GM06990 (cell line): ENCODE results near the gene ARL4A.

Source experiments
- DNase-seq: peaks from one replicate; pipeline ENCODE4 v3.0.0-alpha.2; 2011; ENCODE audit not compliant: insufficient read length; ENCODE audit errors: extremely low read depth
- H3K27me3 ChIP-seq: replicated peaks from 2 replicates; pipeline ENCODE4 v1.6.0; 2011; ENCODE audit warnings: low read length; ENCODE audit not compliant: control insufficient read depth, insufficient read depth
- H3K36me3 ChIP-seq: 2 replicates; pipeline ENCODE4 v1.5.1; 2011; ENCODE audit warnings: low read length; ENCODE audit not compliant: control insufficient read depth, insufficient read depth
- H3K4me3 ChIP-seq: replicated peaks from 2 replicates; pipeline ENCODE4 v1.5.1; 2011; ENCODE audit warnings: low read depth, mild to moderate bottlenecking, control low read depth, low read length
- TF ChIP-seq, protein P1 (sequence below): IDR thresholded peaks from 2 replicates; pipeline ENCODE4 v1.5.1; 2011; ENCODE audit warnings: low read length, control low read depth, mild to moderate bottlenecking, inconsistent platforms; ENCODE audit not compliant: insufficient read depth, poor library complexity, severe bottlenecking

The ARL4A gene

DNA sequence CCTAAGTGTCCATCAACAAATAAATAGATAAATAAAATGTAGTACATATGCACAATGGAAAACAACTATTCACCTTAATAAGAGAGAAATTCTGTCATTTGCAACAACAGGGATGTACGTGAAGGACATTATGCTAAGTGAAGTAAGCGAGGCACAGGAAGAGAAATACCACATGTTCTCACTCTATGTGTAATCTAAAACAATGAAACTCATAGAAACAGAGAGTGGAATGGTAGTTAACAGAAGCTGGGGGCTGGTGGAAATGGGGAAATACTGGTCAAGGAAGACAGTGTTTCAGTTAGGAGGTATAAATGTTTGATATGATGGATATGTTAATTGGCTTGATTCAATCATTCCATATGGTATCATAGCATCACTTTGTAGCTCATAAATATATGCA lies 43.1 kb downstream of the ARL4A start:
- Histone ChIP-seq H3K27me3 (no peaks in the 10 kb centered on the region), H3K36me3 (no peaks in the 10 kb centered on the region), H3K4me3 (no peak overlapping the region)
- DNase-seq: no peak
- TF ChIP-seq, protein P1, sequence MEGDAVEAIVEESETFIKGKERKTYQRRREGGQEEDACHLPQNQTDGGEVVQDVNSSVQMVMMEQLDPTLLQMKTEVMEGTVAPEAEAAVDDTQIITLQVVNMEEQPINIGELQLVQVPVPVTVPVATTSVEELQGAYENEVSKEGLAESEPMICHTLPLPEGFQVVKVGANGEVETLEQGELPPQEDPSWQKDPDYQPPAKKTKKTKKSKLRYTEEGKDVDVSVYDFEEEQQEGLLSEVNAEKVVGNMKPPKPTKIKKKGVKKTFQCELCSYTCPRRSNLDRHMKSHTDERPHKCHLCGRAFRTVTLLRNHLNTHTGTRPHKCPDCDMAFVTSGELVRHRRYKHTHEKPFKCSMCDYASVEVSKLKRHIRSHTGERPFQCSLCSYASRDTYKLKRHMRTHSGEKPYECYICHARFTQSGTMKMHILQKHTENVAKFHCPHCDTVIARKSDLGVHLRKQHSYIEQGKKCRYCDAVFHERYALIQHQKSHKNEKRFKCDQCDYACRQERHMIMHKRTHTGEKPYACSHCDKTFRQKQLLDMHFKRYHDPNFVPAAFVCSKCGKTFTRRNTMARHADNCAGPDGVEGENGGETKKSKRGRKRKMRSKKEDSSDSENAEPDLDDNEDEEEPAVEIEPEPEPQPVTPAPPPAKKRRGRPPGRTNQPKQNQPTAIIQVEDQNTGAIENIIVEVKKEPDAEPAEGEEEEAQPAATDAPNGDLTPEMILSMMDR: no peak

DNA sequence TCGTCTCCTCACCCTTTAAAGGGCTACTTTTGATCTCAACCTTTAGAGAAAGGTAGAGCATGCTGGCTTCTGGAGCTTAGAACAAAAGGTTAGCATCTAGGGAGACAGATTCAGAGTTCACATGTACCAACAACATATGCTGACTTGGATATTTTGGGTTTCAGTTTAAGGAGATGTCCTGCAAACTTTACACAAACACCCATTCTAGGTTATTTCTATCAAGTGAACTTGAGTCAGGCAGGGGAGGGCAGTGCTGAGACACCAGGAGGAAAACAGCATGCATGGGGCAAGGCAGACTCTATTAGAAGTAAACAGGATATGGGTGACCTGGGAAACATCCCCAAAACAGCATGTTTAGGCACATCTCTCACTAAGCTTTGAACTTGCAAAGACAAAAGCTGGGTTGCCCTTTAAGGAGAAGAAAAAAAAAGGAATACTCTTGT lies 43.8 kb downstream of the ARL4A start:
- H3K27me3 ChIP-seq: no peaks in the 10 kb centered on the region
- H3K36me3 ChIP-seq: no peaks in the 10 kb centered on the region
- TF ChIP-seq, protein P1: no peak
- DNase-seq: no peak
- no peak overlapping the region for H3K4me3 ChIP-seq

DNA sequence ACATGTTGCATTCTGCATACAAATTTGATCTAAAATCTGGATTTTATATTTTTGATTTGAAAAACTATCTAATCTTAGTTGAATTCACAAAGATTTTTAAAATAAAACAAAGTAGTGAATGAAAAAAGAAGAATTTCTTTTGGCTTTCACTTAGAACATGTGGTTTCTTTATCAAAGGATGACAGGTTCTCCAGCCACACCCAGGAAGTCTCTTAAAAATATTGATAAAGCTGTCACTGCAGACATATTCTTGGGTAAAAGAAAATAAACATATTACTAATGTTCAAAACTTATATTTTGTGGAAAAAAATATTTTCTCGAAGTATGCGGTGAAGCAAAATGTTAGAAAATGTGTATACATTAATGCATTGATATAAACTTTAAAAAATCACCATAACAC lies 44.3 kb downstream of the ARL4A start:
- DNase-seq: no peak
- TF ChIP-seq, protein P1: no peak
- Histone ChIP-seq H3K36me3 (no peaks in the 10 kb centered on the region), H3K27me3 (no peaks in the 10 kb centered on the region), H3K4me3 (no peak overlapping the region)

DNA sequence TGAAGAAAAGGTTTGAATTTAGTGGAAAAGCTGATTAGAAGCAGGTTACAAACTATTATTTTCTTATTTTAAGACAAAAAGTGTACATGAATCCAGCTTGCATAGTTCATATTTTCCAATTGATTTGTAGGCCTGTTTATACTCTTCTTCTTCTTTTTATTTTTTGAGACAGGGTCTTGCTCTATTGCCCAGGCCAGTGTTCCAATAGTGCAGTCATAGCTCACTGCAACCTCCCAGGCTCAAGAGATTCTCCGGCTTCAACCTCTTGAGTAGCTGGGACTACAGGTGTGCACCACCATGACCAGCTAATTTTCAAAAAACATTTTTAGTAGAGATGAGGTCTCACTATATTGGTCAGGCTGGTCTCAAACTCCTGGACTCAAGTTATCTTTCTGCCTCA lies 45.0 kb downstream of the ARL4A start:
- Histone ChIP-seq H3K27me3 (no peaks in the 10 kb centered on the region), H3K4me3 (no peak overlapping the region), H3K36me3 (no peaks in the 10 kb centered on the region)
- TF ChIP-seq, protein P1: no peak
- no peak for DNase-seq

DNA sequence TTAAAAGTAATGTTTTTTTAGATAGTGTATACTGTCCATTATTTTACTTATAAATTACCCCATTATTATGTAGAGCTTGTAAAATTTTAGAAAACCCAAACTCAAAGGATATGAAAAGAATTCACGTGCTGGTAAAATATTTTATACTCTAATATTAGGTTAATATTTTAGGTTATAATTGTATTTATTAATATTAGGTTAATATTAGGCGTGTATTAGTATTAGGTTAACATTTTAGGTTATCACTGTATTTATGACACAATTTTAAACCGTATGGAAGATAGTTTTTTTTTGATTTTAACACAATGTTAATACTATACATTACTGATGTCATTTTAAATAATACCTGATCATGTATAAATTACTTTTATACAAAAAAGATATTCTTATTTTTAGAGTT lies 48.5 kb downstream of the ARL4A start:
- Histone ChIP-seq H3K36me3 (no peaks in the 10 kb centered on the region), H3K4me3 (no peak overlapping the region), H3K27me3 (no peaks in the 10 kb centered on the region)
- TF ChIP-seq, protein P1: no peak
- DNase-seq: no peak

DNA sequence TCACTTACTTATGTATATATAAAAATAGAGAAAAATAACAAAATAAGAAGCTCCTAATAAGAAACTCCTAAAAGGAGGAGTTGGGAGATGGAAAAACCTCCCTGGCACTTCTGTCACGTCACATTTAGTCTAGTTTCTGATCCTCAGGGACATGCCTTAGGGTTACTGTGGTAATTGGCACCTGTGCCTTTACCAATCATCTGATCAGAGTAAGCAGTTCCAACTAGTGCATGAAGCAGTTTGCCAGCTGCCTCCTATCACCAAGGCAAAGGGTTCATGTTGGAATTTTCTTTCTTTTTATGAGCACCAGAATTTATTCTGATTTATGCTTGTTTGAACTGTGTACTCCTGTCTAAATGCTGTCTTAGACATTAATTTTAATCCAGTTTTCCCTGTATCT lies 49.9 kb downstream of the ARL4A start:
- Histone ChIP-seq H3K27me3 (no peaks in the 10 kb centered on the region), H3K4me3 (no peak overlapping the region), H3K36me3 (no peaks in the 10 kb centered on the region)
- no peak for DNase-seq
- TF ChIP-seq, protein P1: no peak
